ENCODE results near the gene CA10. TPM values are rescaled to one million over a fixed set of nuclear protein-coding genes. Genes with fewer than 3 reads are reported as not detected.
A peak's percentile ranks its signal among the peaks of the same experiment; 100 is the strongest.

Gene CA10
- total RNA-seq, 1 experiment from 2014 or later, result not detected

- TF ChIP-seq EZH2 (IDR thresholded peaks at IDR 0.05; ENCODE audit: borderline replicate concordance, low read depth, low read length, poor library complexity, severe bottlenecking), result no peak
- TF ChIP-seq, protein P1, sequence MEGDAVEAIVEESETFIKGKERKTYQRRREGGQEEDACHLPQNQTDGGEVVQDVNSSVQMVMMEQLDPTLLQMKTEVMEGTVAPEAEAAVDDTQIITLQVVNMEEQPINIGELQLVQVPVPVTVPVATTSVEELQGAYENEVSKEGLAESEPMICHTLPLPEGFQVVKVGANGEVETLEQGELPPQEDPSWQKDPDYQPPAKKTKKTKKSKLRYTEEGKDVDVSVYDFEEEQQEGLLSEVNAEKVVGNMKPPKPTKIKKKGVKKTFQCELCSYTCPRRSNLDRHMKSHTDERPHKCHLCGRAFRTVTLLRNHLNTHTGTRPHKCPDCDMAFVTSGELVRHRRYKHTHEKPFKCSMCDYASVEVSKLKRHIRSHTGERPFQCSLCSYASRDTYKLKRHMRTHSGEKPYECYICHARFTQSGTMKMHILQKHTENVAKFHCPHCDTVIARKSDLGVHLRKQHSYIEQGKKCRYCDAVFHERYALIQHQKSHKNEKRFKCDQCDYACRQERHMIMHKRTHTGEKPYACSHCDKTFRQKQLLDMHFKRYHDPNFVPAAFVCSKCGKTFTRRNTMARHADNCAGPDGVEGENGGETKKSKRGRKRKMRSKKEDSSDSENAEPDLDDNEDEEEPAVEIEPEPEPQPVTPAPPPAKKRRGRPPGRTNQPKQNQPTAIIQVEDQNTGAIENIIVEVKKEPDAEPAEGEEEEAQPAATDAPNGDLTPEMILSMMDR (conservative IDR thresholded peaks at IDR 0.05; ENCODE audit: low read depth, low read length), result 0 out of 2 replicates have a peak, but pooled peaks have one; percentile 11
- Histone ChIP-seq H3K9me3 (ENCODE audit: low read depth, low read length, poor library complexity, severe bottlenecking) (no peaks in the 10 kb centered on the region), H3K36me3 (ENCODE audit: insufficient read depth, low read length, poor library complexity, severe bottlenecking) (no peaks in the 10 kb centered on the region), H3K4me3 (ENCODE audit: low read depth, low read length, poor library complexity, severe bottlenecking) (no peak overlapping the region), H3K27me3 (replicated peaks; ENCODE audit: insufficient read depth, low read depth, low read length, poor library complexity) (no peaks in the 10 kb centered on the region), H3K4me1 (ENCODE audit: insufficient read depth, low read length, poor library complexity, severe bottlenecking) (no peaks in the 10 kb centered on the region), H3K27ac (ENCODE audit: low read depth, low read length, poor library complexity, severe bottlenecking) (no peak overlapping the region)
- DNase-seq (ENCODE audit: low spot score), result peak; percentile 33
- intact Hi-C loops (cut with micrococcal nuclease; ENCODE audit: unreplicated experiment), result no loop called here
- POLR2A ChIA-PET (ENCODE audit: low non-redundant PET), result no interaction called here
- CTCF ChIA-PET, result no interaction called here
- no TSS peak for BruUV-seq (replicated peaks)
Measured at GRCh38 chr17:51857052-51857597, 301.4 kb downstream of the CA10 start.

DNA sequence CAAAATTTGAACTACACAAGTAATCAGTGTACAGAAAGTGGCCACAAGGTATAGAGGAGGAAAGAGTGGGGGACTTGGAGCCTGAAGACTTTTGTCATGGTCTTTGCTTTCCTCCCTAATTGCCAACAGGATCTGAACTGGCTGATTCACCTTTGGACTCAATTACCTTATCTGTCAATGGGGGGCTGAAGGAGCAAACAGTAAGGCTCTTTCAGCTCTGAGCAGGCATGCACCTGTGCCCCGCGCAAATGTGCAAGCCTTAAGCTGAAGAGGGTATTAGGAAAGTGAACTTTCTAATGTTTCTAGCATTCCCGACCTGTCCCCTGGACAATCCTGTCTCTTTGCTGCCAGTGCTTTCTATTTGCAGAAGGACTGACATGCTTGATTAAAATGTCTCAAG is 302.7 kb downstream of the CA10 start:
- DNase-seq (ENCODE audit: low spot score), result no peak
- no TSS peak for BruUV-seq (replicated peaks)
- no peak overlapping the region for H3K27ac ChIP-seq (ENCODE audit: low read depth, low read length, poor library complexity, severe bottlenecking)
- intact Hi-C loops (cut with micrococcal nuclease; ENCODE audit: unreplicated experiment), result no loop called here
- ChIA-PET POLR2A (ENCODE audit: low non-redundant PET) (no interaction called here), CTCF (no interaction called here)
- no peaks in the 10 kb centered on the region for H3K4me1 ChIP-seq (ENCODE audit: insufficient read depth, low read length, poor library complexity, severe bottlenecking)
- no peak overlapping the region for H3K4me3 ChIP-seq (ENCODE audit: low read depth, low read length, poor library complexity, severe bottlenecking)
- H3K9me3 ChIP-seq (ENCODE audit: low read depth, low read length, poor library complexity, severe bottlenecking), result no peaks in the 10 kb centered on the region
- H3K27me3 ChIP-seq (replicated peaks; ENCODE audit: insufficient read depth, low read depth, low read length, poor library complexity), result no peaks in the 10 kb centered on the region
- TF ChIP-seq, protein P1 (conservative IDR thresholded peaks at IDR 0.05; ENCODE audit: low read depth, low read length), result no peak
- no peak for TF ChIP-seq EZH2 (IDR thresholded peaks at IDR 0.05; ENCODE audit: borderline replicate concordance, low read depth, low read length, poor library complexity, severe bottlenecking)
- no peaks in the 10 kb centered on the region for H3K36me3 ChIP-seq (ENCODE audit: insufficient read depth, low read length, poor library complexity, severe bottlenecking)

- no peak for DNase-seq (ENCODE audit: low spot score)
- no peak for TF ChIP-seq EZH2 (IDR thresholded peaks at IDR 0.05; ENCODE audit: borderline replicate concordance, low read depth, low read length, poor library complexity, severe bottlenecking)
- TF ChIP-seq, protein P1 (conservative IDR thresholded peaks at IDR 0.05; ENCODE audit: low read depth, low read length), result no peak
- no peaks in the 10 kb centered on the region for H3K27me3 ChIP-seq (replicated peaks; ENCODE audit: insufficient read depth, low read depth, low read length, poor library complexity)
- H3K27ac ChIP-seq (ENCODE audit: low read depth, low read length, poor library complexity, severe bottlenecking), result no peak overlapping the region
- no TSS peak for BruUV-seq (replicated peaks)
- H3K4me3 ChIP-seq (ENCODE audit: low read depth, low read length, poor library complexity, severe bottlenecking), result no peak overlapping the region
- intact Hi-C loops (cut with micrococcal nuclease; ENCODE audit: unreplicated experiment), result loop anchor here (1.0 kb wide), 1 partner anchor 21 kb away; no protein-coding TSS in a partner anchor
- no peaks in the 10 kb centered on the region for H3K9me3 ChIP-seq (ENCODE audit: low read depth, low read length, poor library complexity, severe bottlenecking)
- no peaks in the 10 kb centered on the region for H3K36me3 ChIP-seq (ENCODE audit: insufficient read depth, low read length, poor library complexity, severe bottlenecking)
- CTCF ChIA-PET, result no interaction called here
- no peaks in the 10 kb centered on the region for H3K4me1 ChIP-seq (ENCODE audit: insufficient read depth, low read length, poor library complexity, severe bottlenecking)
- POLR2A ChIA-PET (ENCODE audit: low non-redundant PET), result no interaction called here
Measured at GRCh38 chr17:51853857-51854256, 304.7 kb downstream of the CA10 start.

All from A673 (cell line).